Natural killer cell treated with Interleukin-12 subunit alpha and Interleukin-12 subunit beta and Interleukin-15 and Interleukin-18, amount 100 ng/mL, for 72 hours (primary cell): ENCODE measurements around the gene MINAR1. TPM values are rescaled to one million over a fixed set of nuclear protein-coding genes. Genes with fewer than 3 reads are reported as not detected.

Experiments used
- ATAC-seq, 2 donors: fragments of 150-1000 bp; cut with Tn5 transposase in 1 of 2; sonication (Bioruptor Pico), chemical (Tn5 transposase) in 1 of 2; 2 replicates each; pipeline ENCODE4 v1.10.0; 2021
- DNase-seq: peaks from one replicate; pipeline ENCODE4 v3.0.0; 2022; ENCODE audit warnings: low spot score
- H3K27ac Mint-ChIP-seq, 2 donors: 1 replicate in 1 of 2; 2 replicates in 1 of 2; pipeline ENCODE4 v1.8.0; 2022; ENCODE audit warnings: mixed read lengths in 2 of 2, mild to moderate bottlenecking in 1 of 2, moderate library complexity in 1 of 2
- H3K27me3 Mint-ChIP-seq, 2 donors: 1 replicate in 1 of 2; 2 replicates in 1 of 2; pipeline ENCODE4 v1.8.0; 2022; ENCODE audit warnings: mixed read lengths in 2 of 2
- H3K36me3 Mint-ChIP-seq: one replicate; pipeline ENCODE4 v1.8.0; 2022; ENCODE audit warnings: mixed read lengths
- H3K4me1 Mint-ChIP-seq, 2 donors: 1 replicate in 1 of 2; 2 replicates in 1 of 2; pipeline ENCODE4 v1.8.0; 2022; ENCODE audit warnings: low read depth in 2 of 2, mixed read lengths in 2 of 2, mild to moderate bottlenecking in 1 of 2
- H3K4me3 Mint-ChIP-seq: one replicate; pipeline ENCODE4 v1.8.0; 2022; ENCODE audit warnings: mixed read lengths
- H3K9me3 Mint-ChIP-seq: 2 replicates; pipeline ENCODE4 v1.8.0; 2022; ENCODE audit warnings: mixed read lengths
- total RNA-seq, 2 donors: library from RNA; stranded (reverse); gene quantifications; one replicate each; pipeline ENCODE4 v1.2.3, GENCODE V29; 2022

Gene MINAR1
- 1 to 10 TPM; 1.1 to 1.7 TPM for total RNA-seq

- H3K4me1 Mint-ChIP-seq: peaks cover 0 to 2% of the 10 kb centered on the region in 2 donors
- H3K36me3 Mint-ChIP-seq: no peaks in the 10 kb centered on the region
- peak; percentile 53 to 54 for ATAC-seq
These were observed at the start of gene MINAR1 for GRCh38 chr15:79431636-79432344. Gene MINAR1 (plus strand): TSS chr15:79432336. CDS start chr15:79456148, 23,812 bp downstream.

GRCh38 chr15:79394231-79394630 is 37.9 kb upstream of the MINAR1 start:
- H3K27me3 Mint-ChIP-seq: peaks cover 0 to 2% of the 10 kb centered on the region in 2 donors
- no peak overlapping the region for H3K27ac Mint-ChIP-seq
- no peak overlapping the region for H3K4me3 Mint-ChIP-seq
- DNase-seq (no peak), ATAC-seq (no peak)
- peaks cover 0 to 3% of the 10 kb centered on the region in 2 donors for H3K4me1 Mint-ChIP-seq
- no peaks in the 10 kb centered on the region for H3K9me3 Mint-ChIP-seq
- peaks cover 5% of the 10 kb centered on the region for H3K36me3 Mint-ChIP-seq

More at GRCh38 chr15:79431636-79432344, at the start of gene MINAR1:
- Mint-ChIP-seq H3K9me3 (peaks cover under 1% of the 10 kb centered on the region), H3K27me3 (peaks cover 54 to 71% of the 10 kb centered on the region in 2 donors), H3K4me3 (no peak within 1 kb of the TSS), H3K27ac (no peak within 1 kb of the TSS)
- no peak for DNase-seq

GRCh38 chr15:79396850-79397249 is 35.3 kb upstream of the MINAR1 start:
- peaks cover 0 to 3% of the 10 kb centered on the region in 2 donors for H3K4me1 Mint-ChIP-seq
- H3K36me3 Mint-ChIP-seq: peaks cover 5% of the 10 kb centered on the region
- no peak for ATAC-seq

GRCh38 chr15:79397269-79397910 is 34.7 kb upstream of the MINAR1 start:
- Mint-ChIP-seq H3K9me3 (no peaks in the 10 kb centered on the region), H3K4me3 (no peak overlapping the region), H3K36me3 (peaks cover 3% of the 10 kb centered on the region), H3K27me3 (peaks cover 0 to 3% of the 10 kb centered on the region in 2 donors), H3K4me1 (peaks cover 0 to 3% of the 10 kb centered on the region in 2 donors), H3K27ac (no peak overlapping the region)
- ATAC-seq (no peak), DNase-seq (no peak)

More at GRCh38 chr15:79396850-79397249, 35.3 kb upstream of the MINAR1 start:
- H3K27me3 Mint-ChIP-seq: peaks cover 0 to 3% of the 10 kb centered on the region in 2 donors
- no peaks in the 10 kb centered on the region for H3K9me3 Mint-ChIP-seq
- no peak overlapping the region for H3K27ac Mint-ChIP-seq
- DNase-seq: no peak
- H3K4me3 Mint-ChIP-seq: no peak overlapping the region

GRCh38 chr15:79399606-79400005 is 32.5 kb upstream of the MINAR1 start:
- H3K4me1 Mint-ChIP-seq: peaks cover 0 to 3% of the 10 kb centered on the region in 2 donors
- no peaks in the 10 kb centered on the region for H3K9me3 Mint-ChIP-seq
- H3K4me3 Mint-ChIP-seq: no peak overlapping the region
- H3K36me3 Mint-ChIP-seq: no peaks in the 10 kb centered on the region
- no peak overlapping the region for H3K27ac Mint-ChIP-seq
- ATAC-seq (no peak), DNase-seq (no peak)
- H3K27me3 Mint-ChIP-seq: peaks cover 0 to 3% of the 10 kb centered on the region in 2 donors

- no peak for DNase-seq
- no peak overlapping the region for H3K4me3 Mint-ChIP-seq
- ATAC-seq: no peak
- peaks cover 0 to 3% of the 10 kb centered on the region in 2 donors for H3K27me3 Mint-ChIP-seq
- H3K36me3 Mint-ChIP-seq: no peaks in the 10 kb centered on the region
- no peaks in the 10 kb centered on the region for H3K9me3 Mint-ChIP-seq
- H3K4me1 Mint-ChIP-seq: peaks cover 0 to 3% of the 10 kb centered on the region in 2 donors
- no peak overlapping the region for H3K27ac Mint-ChIP-seq
These were observed 31.5 kb upstream of the MINAR1 start for GRCh38 chr15:79400650-79401049.

GRCh38 chr15:79401301-79401700 is 30.8 kb upstream of the MINAR1 start:
- H3K27ac Mint-ChIP-seq: no peak overlapping the region
- H3K27me3 Mint-ChIP-seq: peaks cover 0 to 3% of the 10 kb centered on the region in 2 donors
- H3K4me1 Mint-ChIP-seq: peaks cover 0 to 3% of the 10 kb centered on the region in 2 donors
- DNase-seq (no peak), ATAC-seq (no peak)
- no peaks in the 10 kb centered on the region for H3K36me3 Mint-ChIP-seq
- H3K9me3 Mint-ChIP-seq: no peaks in the 10 kb centered on the region
- no peak overlapping the region for H3K4me3 Mint-ChIP-seq

- no peak for ATAC-seq
- H3K27ac Mint-ChIP-seq: no peak overlapping the region
- no peak for DNase-seq
- peaks cover 0 to under 1% of the 10 kb centered on the region in 2 donors for H3K4me1 Mint-ChIP-seq
- H3K9me3 Mint-ChIP-seq: no peaks in the 10 kb centered on the region
- no peaks in the 10 kb centered on the region for H3K36me3 Mint-ChIP-seq
- H3K4me3 Mint-ChIP-seq: no peak overlapping the region
- H3K27me3 Mint-ChIP-seq: peaks cover 0 to 3% of the 10 kb centered on the region in 2 donors
These were observed 30.0 kb upstream of the MINAR1 start for GRCh38 chr15:79402136-79402535.

GRCh38 chr15:79403501-79403900 is 28.6 kb upstream of the MINAR1 start:
- ATAC-seq (no peak), DNase-seq (no peak)
- H3K27ac Mint-ChIP-seq: no peak overlapping the region
- H3K9me3 Mint-ChIP-seq: no peaks in the 10 kb centered on the region
- H3K4me3 Mint-ChIP-seq: no peak overlapping the region
- no peaks in the 10 kb centered on the region for H3K36me3 Mint-ChIP-seq
- H3K27me3 Mint-ChIP-seq: peaks cover 0 to 3% of the 10 kb centered on the region in 2 donors
- no peaks in the 10 kb centered on the region for H3K4me1 Mint-ChIP-seq

GRCh38 chr15:79406210-79406609 is 25.9 kb upstream of the MINAR1 start:
- Mint-ChIP-seq H3K4me3 (no peak overlapping the region), H3K36me3 (no peaks in the 10 kb centered on the region), H3K4me1 (no peaks in the 10 kb centered on the region), H3K27me3 (peaks cover 0 to 3% of the 10 kb centered on the region in 2 donors), H3K9me3 (no peaks in the 10 kb centered on the region), H3K27ac (no peak overlapping the region)
- DNase-seq (no peak), ATAC-seq (no peak)

GRCh38 chr15:79408041-79408440 is 24.1 kb upstream of the MINAR1 start:
- no peak overlapping the region for H3K4me3 Mint-ChIP-seq
- H3K9me3 Mint-ChIP-seq: no peaks in the 10 kb centered on the region
- H3K36me3 Mint-ChIP-seq: no peaks in the 10 kb centered on the region
- no peaks in the 10 kb centered on the region for H3K4me1 Mint-ChIP-seq
- ATAC-seq: no peak
- no peaks in the 10 kb centered on the region for H3K27me3 Mint-ChIP-seq
- no peak overlapping the region for H3K27ac Mint-ChIP-seq
- no peak for DNase-seq

GRCh38 chr15:79410237-79410636 is 21.9 kb upstream of the MINAR1 start:
- no peaks in the 10 kb centered on the region for H3K9me3 Mint-ChIP-seq
- no peaks in the 10 kb centered on the region for H3K36me3 Mint-ChIP-seq
- no peak overlapping the region for H3K4me3 Mint-ChIP-seq
- H3K4me1 Mint-ChIP-seq: no peaks in the 10 kb centered on the region
- no peaks in the 10 kb centered on the region for H3K27me3 Mint-ChIP-seq
- ATAC-seq (no peak), DNase-seq (no peak)
- no peak overlapping the region for H3K27ac Mint-ChIP-seq

GRCh38 chr15:79412010-79412409 is 20.1 kb upstream of the MINAR1 start:
- no peaks in the 10 kb centered on the region for H3K9me3 Mint-ChIP-seq
- no peaks in the 10 kb centered on the region for H3K27me3 Mint-ChIP-seq
- H3K4me1 Mint-ChIP-seq: no peaks in the 10 kb centered on the region
- ATAC-seq (no peak), DNase-seq (no peak)
- H3K36me3 Mint-ChIP-seq: no peaks in the 10 kb centered on the region
- H3K4me3 Mint-ChIP-seq: no peak overlapping the region
- no peak overlapping the region for H3K27ac Mint-ChIP-seq

- no peak overlapping the region for H3K4me3 Mint-ChIP-seq
- H3K27ac Mint-ChIP-seq: no peak overlapping the region
- H3K36me3 Mint-ChIP-seq: no peaks in the 10 kb centered on the region
- no peak for ATAC-seq
- H3K9me3 Mint-ChIP-seq: no peaks in the 10 kb centered on the region
- DNase-seq: no peak
- no peaks in the 10 kb centered on the region for H3K4me1 Mint-ChIP-seq
- no peaks in the 10 kb centered on the region for H3K27me3 Mint-ChIP-seq
These were observed 19.7 kb upstream of the MINAR1 start for GRCh38 chr15:79412429-79412828.
